COLO668 (cell line): ENCODE results near the gene CELF2.
A peak's percentile ranks its signal among the peaks of the same experiment; 100 is the strongest.

ENCODE experiments used
- DNase-seq: peaks from one replicate; lab custom pipeline; 2025; ENCODE audit not compliant: unreplicated experiment; lab: John Stamatoyannopoulos, UW

CELF2 gene

DNA sequence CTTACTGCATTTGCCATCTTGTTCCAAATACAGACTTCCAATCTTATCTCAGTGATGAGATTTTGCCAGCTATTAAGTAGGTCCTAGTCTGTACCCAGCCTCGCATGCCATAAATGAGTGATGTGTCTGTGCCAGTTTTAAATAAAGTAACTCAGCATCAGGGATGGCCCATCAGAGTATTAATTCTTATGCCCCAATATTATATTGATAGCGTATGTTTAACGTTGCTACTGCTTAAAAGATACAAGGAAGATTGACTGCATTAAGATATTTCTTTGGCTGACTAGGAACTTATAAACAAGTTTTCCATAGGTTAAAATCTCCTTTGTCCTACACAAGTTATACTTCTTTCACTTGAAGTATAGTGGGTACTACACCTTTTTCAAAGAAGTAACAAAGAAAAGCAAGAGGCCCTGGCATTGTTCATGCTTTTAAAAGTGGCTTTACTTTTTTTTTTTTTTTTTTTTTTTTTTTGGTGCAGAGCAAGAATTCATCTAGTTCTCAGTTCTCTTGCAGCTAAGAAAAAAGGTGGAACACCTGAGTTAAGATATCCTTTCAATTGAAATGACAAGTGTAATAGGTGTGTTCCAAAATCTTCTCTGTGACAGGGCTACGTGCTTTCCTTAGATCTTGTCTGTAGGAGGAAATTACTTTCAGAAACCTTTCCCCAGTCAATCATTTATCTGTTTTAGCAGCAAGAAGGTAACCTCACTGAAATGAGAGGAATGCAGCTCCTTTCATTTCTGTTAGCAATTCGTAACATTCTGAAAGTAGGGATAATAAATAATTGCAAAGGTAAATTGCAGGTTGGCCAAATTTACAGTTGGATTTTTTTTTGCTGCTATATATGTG is 245.0 kb downstream of the CELF2 start:
- DNase-seq: no peak

- DNase-seq: no peak
Observed at GRCh38 chr10:11263767-11264166, 246.1 kb downstream of the CELF2 start.

GRCh38 chr10:11264296-11265048 is 246.8 kb downstream of the CELF2 start:
- no peak for DNase-seq

- DNase-seq: no peak
Observed at GRCh38 chr10:11265484-11265883, 247.8 kb downstream of the CELF2 start.

- DNase-seq: no peak
Observed at GRCh38 chr10:11266426-11266825, 248.8 kb downstream of the CELF2 start.

GRCh38 chr10:11270135-11270857 is 252.6 kb downstream of the CELF2 start:
- DNase-seq: peak; percentile 35

GRCh38 chr10:11270858-11271179 is 253.1 kb downstream of the CELF2 start:
- no peak for DNase-seq

- DNase-seq: no peak
Observed at GRCh38 chr10:11272915-11273389, 255.3 kb downstream of the CELF2 start.

DNA sequence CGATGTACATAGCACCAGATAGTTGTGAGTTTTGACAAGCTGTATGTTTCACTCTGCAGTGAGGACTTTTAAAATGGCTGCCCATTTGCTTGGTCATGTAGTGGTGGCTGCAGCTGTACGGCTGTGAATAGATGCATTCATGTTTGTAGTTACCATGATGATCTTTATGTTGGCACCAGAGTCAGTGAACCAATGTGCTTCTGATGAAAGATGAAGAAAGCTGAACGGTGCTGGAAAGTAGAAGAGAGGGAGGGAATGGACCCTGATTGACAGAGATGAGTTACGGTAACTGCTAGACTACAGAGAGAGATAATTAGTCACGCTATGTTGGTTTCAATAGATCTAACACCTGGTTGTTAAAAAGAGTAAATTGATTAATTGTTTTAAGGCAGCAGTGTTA is 256.8 kb downstream of the CELF2 start:
- no peak for DNase-seq

DNA sequence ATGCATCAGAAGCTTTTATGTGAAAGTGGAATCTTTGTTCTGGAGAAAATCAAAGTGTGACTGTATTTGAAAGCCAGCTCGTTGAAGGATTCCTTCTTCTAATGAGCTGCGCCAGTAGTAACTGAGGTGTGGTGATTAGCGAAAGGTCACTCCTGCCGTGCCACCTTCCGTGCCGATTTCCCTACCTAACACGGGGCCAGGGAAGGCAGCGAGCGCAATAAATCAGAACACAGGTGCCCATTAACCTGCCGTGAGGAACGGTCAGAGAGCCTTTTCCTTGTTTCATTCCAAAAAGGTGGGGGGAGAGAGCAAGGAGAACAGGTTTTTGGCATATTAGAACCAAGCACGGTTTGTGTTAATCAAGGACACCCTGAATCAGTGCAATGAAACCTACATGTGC is 258.0 kb downstream of the CELF2 start:
- no peak for DNase-seq

- DNase-seq: no peak
Observed at GRCh38 chr10:11276449-11276990, 258.8 kb downstream of the CELF2 start.

DNA sequence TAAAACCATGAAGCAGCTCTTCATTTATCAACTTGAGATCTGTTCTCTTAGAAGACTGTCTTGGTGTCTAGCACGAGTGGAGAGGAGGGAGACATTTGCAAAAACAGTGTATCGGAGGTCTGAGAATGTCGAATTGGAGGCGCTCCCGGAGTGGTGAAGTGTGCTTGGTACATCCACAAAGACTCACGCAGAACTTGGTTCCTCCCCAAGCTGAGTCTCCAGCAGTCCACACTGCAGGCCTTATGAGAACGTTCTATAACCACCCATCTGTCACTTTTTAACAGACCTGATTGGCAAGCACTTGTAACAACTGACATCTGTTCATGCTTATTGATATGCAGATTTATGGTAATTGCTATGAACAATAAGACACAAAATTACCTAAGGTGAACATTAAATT is 261.6 kb downstream of the CELF2 start:
- DNase-seq: no peak

GRCh38 chr10:11280187-11280932 is 262.7 kb downstream of the CELF2 start:
- no peak for DNase-seq

DNA sequence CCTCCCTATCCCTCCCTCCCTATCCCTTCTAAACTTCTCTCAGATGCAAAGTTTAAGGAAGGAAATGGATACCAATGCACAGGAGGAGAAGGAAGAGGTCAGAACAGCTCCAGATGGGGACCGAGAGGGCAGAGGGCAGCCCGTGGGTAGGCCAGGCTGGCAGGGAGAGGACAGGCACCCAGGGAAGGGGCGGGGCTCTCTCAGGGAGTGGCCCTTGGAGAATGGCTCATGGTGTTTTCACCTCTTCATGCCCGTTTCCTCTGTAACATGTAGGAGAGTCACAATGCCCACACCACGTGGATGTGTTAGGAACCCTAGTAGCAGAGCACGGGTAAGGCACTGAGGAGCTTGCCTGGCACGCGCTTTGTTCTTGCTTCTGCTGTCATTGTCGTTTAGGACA is 264.5 kb downstream of the CELF2 start:
- no peak for DNase-seq

DNA sequence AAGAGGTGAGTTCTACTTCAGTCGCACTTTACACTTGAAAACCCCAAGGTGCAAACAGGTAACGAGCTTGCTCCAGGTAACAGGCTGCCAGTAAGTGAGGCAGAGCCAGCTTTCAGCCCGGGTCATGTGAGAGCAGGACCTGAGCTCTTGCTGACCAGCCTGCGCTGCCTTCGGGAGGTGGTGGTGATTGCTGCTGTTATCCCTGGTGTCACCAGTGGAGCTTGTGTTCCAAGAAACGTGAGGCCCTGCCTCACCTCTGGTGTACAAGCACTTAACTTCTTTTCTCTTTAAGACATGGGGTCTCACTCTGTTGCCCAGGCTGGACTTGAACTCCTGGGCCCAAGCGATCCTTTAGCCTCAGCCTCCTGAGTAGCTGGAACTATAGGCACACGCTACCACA is 265.0 kb downstream of the CELF2 start:
- DNase-seq: no peak

- DNase-seq: no peak
Observed at GRCh38 chr10:11284291-11285085, 266.8 kb downstream of the CELF2 start.

DNA sequence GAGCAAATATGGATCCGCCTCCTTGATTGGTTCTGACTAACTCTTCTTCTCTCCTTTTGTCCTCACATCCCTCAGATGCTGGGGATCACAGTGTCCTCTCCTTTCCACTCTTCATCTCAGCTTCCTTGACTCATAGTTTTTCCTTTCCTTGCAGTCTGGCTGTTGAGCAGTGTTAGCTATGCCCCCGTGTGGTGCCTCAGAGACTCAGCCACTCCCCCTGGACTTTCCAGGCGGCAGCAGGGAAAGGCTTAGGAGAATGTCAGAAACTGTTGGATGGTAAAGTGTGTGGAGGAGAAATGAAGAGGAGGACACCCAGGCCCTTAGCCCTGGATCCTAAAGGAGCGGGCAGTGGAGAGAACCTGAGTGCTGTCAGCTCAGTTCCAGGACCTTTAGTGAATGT is 267.5 kb downstream of the CELF2 start:
- no peak for DNase-seq

DNA sequence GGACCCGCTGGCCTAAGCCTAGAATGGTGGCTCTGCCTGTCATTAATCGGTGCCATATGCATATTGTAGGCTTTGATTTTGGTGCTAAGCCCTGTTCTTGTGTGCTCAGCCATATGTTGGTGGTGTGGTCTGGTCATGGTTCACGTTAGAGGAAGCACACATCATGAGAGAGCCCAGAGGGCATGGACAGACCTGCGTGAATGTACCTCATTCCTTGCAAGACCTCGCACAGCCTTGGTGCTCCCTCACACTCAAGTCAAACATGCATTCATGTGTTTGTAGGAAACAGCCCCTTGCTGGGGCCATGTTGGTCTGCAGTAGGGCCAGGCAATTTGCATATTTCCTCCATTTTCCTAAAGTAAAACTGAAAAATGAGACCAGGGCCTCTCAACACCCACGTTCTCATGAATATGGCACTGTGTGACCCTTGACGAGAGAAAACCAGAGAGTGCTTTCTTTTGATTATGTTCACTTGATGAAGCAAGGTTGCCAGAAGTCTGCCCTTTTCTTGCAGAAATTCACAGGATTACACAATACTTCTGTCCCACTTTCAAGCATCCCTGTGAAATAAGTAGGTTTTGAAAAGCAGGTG is 268.7 kb downstream of the CELF2 start:
- DNase-seq: no peak

DNA sequence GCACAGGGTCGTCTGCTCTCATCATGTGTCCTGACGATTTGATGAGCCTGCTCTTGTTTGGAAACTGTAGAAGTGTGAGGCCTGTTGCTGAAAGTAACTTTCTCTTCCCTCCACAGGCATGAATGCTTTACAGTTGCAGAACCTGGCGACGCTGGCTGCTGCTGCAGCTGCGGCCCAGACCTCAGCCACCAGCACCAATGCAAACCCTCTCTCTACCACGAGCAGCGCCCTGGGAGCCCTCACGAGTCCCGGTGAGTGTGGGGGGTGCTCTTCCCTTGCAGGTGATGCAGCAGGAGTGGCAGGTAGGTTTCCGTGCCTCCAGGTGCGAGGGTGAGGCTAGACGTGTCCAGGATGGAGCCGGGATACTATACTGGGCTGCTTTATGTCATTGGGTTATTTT is 270.6 kb downstream of the CELF2 start:
- DNase-seq: no peak
